ENCODE results near the gene CD8B2.
A peak's percentile ranks its signal among the peaks of the same experiment; 100 is the strongest.
"Not testable (repeated sequence)": the region's sequence is repeated elsewhere in the genome, so short reads cannot be mapped to it uniquely, and the experiment has no call there.

The CD8B2 gene

GRCh38 chr2:106498549-106498948 lies 11.4 kb downstream of the CD8B2 start:
- H3K4me1 ChIP-seq (ENCODE audit: control insufficient read depth, insufficient read depth, low read length); CTCF ChIA-PET; H3K4me3 ChIP-seq (ENCODE audit: low read depth, low read length); POLR2A ChIA-PET; H3K27ac ChIP-seq (ENCODE audit: extremely low read depth, low read depth, low read length); H3K36me3 ChIP-seq (ENCODE audit: control insufficient read depth in 2 of 2, insufficient read depth in 1 of 2, low read length in 2 of 2); H3K9me3 ChIP-seq (ENCODE audit: control insufficient read depth, insufficient read depth, low read depth, low read length): not testable (repeated sequence)

DNA sequence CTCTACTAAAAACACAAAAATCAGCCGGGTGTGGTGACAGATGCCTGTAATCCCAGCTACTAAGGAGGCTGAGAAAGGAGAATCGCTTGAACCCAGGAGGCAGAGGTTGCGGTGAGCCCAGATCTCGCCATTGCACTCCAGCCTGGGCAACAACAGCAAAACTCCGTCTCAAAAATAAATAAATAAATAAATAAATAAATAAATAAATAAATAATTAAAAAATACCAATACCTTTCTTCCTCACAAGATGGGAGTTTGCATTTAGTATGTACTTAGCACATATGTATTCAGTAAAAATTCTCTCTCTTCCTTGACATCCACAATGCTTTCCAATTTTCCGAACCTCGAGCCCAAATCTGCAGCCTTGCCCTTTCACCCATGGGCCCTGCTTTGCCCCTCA lies 13.2 kb downstream of the CD8B2 start:
- CTCF ChIA-PET; H3K36me3 ChIP-seq (ENCODE audit: control insufficient read depth in 2 of 2, insufficient read depth in 1 of 2, low read length in 2 of 2); H3K4me3 ChIP-seq (ENCODE audit: low read depth, low read length); POLR2A ChIA-PET; H3K27ac ChIP-seq (ENCODE audit: extremely low read depth, low read depth, low read length); H3K9me3 ChIP-seq (ENCODE audit: control insufficient read depth, insufficient read depth, low read depth, low read length); H3K4me1 ChIP-seq (ENCODE audit: control insufficient read depth, insufficient read depth, low read length): not testable (repeated sequence)
- TF ChIP-seq, protein P1, sequence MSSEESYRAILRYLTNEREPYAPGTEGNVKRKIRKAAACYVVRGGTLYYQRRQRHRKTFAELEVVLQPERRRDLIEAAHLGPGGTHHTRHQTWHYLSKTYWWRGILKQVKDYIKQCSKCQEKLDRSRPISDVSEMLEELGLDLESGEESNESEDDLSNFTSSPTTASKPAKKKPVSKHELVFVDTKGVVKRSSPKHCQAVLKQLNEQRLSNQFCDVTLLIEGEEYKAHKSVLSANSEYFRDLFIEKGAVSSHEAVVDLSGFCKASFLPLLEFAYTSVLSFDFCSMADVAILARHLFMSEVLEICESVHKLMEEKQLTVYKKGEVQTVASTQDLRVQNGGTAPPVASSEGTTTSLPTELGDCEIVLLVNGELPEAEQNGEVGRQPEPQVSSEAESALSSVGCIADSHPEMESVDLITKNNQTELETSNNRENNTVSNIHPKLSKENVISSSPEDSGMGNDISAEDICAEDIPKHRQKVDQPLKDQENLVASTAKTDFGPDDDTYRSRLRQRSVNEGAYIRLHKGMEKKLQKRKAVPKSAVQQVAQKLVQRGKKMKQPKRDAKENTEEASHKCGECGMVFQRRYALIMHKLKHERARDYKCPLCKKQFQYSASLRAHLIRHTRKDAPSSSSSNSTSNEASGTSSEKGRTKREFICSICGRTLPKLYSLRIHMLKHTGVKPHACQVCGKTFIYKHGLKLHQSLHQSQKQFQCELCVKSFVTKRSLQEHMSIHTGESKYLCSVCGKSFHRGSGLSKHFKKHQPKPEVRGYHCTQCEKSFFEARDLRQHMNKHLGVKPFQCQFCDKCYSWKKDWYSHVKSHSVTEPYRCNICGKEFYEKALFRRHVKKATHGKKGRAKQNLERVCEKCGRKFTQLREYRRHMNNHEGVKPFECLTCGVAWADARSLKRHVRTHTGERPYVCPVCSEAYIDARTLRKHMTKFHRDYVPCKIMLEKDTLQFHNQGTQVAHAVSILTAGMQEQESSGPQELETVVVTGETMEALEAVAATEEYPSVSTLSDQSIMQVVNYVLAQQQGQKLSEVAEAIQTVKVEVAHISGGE (tag by site-specific recombination; conservative IDR thresholded peaks at IDR 0.05; ENCODE audit: low read depth), result peak; percentile 66
- peak; percentile 58; the same call in 1 of the 2 replicates for TF ChIP-seq ZNF394 (tag by site-specific recombination; IDR thresholded peaks at IDR 0.05; ENCODE audit: borderline replicate concordance)
- peak; percentile 37; the same call in 1 of the 2 replicates for TF ChIP-seq ZBTB8A (tag by site-specific recombination; IDR thresholded peaks at IDR 0.05)
- TF ChIP-seq, protein P2, sequence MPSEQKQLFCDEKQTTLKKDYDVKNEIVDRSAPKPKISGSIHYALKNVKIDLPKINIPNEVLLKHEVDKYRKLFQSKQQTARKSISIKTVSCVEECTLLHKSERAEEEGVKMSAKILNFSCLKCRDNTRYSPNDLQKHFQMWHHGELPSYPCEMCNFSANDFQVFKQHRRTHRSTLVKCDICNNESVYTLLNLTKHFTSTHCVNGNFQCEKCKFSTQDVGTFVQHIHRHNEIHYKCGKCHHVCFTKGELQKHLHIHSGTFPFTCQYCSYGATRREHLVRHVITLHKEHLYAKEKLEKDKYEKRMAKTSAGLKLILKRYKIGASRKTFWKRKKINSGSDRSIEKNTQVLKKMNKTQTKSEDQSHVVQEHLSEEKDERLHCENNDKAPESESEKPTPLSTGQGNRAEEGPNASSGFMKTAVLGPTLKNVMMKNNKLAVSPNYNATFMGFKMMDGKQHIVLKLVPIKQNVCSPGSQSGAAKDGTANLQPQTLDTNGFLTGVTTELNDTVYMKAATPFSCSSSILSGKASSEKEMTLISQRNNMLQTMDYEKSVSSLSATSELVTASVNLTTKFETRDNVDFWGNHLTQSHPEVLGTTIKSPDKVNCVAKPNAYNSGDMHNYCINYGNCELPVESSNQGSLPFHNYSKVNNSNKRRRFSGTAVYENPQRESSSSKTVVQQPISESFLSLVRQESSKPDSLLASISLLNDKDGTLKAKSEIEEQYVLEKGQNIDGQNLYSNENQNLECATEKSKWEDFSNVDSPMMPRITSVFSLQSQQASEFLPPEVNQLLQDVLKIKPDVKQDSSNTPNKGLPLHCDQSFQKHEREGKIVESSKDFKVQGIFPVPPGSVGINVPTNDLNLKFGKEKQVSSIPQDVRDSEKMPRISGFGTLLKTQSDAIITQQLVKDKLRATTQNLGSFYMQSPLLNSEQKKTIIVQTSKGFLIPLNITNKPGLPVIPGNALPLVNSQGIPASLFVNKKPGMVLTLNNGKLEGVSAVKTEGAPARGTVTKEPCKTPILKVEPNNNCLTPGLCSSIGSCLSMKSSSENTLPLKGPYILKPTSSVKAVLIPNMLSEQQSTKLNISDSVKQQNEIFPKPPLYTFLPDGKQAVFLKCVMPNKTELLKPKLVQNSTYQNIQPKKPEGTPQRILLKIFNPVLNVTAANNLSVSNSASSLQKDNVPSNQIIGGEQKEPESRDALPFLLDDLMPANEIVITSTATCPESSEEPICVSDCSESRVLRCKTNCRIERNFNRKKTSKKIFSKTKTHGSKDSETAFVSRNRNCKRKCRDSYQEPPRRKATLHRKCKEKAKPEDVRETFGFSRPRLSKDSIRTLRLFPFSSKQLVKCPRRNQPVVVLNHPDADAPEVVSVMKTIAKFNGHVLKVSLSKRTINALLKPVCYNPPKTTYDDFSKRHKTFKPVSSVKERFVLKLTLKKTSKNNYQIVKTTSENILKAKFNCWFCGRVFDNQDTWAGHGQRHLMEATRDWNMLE (tag by site-specific recombination; conservative IDR thresholded peaks at IDR 0.05; ENCODE audit: low read depth), result peak; percentile 58; the same call in 1 of the 2 replicates
- peak; percentile 13; the same call in 1 of the 2 replicates for TF ChIP-seq ZNF654 (tag by site-specific recombination; IDR thresholded peaks at IDR 0.05; ENCODE audit: low read depth)
- TF ChIP-seq ZNF623 (tag by site-specific recombination; IDR thresholded peaks at IDR 0.05), result peak; percentile 25; the same call in 1 of the 2 replicates
- TF ChIP-seq ZNF426 (tag by site-specific recombination; IDR thresholded peaks at IDR 0.05), result peak; percentile 53
- peak; percentile 37 for TF ChIP-seq ZNF555 (tag by site-specific recombination; conservative IDR thresholded peaks at IDR 0.05)
- TF ChIP-seq ZNF140 (tag by site-specific recombination; IDR thresholded peaks at IDR 0.05), result peak; percentile 23; the same call in 1 of the 2 replicates

GRCh38 chr2:106502351-106502750 lies 15.2 kb downstream of the CD8B2 start:
- H3K27ac ChIP-seq (ENCODE audit: extremely low read depth, low read depth, low read length); H3K36me3 ChIP-seq (ENCODE audit: control insufficient read depth in 2 of 2, insufficient read depth in 1 of 2, low read length in 2 of 2); CTCF ChIA-PET; H3K4me1 ChIP-seq (ENCODE audit: control insufficient read depth, insufficient read depth, low read length); H3K9me3 ChIP-seq (ENCODE audit: control insufficient read depth, insufficient read depth, low read depth, low read length); POLR2A ChIA-PET; H3K4me3 ChIP-seq (ENCODE audit: low read depth, low read length): not testable (repeated sequence)

GRCh38 chr2:106504192-106504591 lies 17.0 kb downstream of the CD8B2 start:
- H3K4me1 ChIP-seq (ENCODE audit: control insufficient read depth, insufficient read depth, low read length); POLR2A ChIA-PET; H3K4me3 ChIP-seq (ENCODE audit: low read depth, low read length); H3K36me3 ChIP-seq (ENCODE audit: control insufficient read depth in 2 of 2, insufficient read depth in 1 of 2, low read length in 2 of 2); H3K27ac ChIP-seq (ENCODE audit: extremely low read depth, low read depth, low read length); H3K9me3 ChIP-seq (ENCODE audit: control insufficient read depth, insufficient read depth, low read depth, low read length); CTCF ChIA-PET: not testable (repeated sequence)

DNA sequence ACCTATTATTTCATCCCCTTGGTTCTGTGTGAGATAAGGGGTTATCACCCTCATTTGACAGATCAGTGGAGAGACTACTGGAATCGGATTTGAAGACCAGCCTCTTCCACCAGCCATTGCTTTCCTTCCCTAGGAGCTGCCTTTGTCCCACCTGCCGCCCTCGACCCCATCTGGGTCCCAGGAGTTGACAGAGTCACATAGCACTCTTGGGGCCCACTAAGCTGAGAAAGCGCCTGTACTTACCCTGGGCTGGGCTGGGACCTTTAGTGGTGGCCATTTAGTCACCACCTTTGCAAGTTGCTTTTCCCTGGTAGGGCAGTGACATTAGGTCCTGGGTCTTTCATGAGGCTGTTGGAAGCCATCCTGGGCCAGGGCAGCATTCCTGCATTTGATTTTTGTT lies 17.6 kb downstream of the CD8B2 start:
- POLR2A ChIA-PET; H3K27ac ChIP-seq (ENCODE audit: extremely low read depth, low read depth, low read length); CTCF ChIA-PET; H3K4me3 ChIP-seq (ENCODE audit: low read depth, low read length); H3K9me3 ChIP-seq (ENCODE audit: control insufficient read depth, insufficient read depth, low read depth, low read length); H3K4me1 ChIP-seq (ENCODE audit: control insufficient read depth, insufficient read depth, low read length); H3K36me3 ChIP-seq (ENCODE audit: control insufficient read depth in 2 of 2, insufficient read depth in 1 of 2, low read length in 2 of 2): not testable (repeated sequence)

GRCh38 chr2:106506002-106506687 lies 19.0 kb downstream of the CD8B2 start:
- H3K4me3 ChIP-seq (ENCODE audit: low read depth, low read length); POLR2A ChIA-PET; H3K36me3 ChIP-seq (ENCODE audit: control insufficient read depth in 2 of 2, insufficient read depth in 1 of 2, low read length in 2 of 2); H3K27ac ChIP-seq (ENCODE audit: extremely low read depth, low read depth, low read length); H3K9me3 ChIP-seq (ENCODE audit: control insufficient read depth, insufficient read depth, low read depth, low read length); CTCF ChIA-PET; H3K4me1 ChIP-seq (ENCODE audit: control insufficient read depth, insufficient read depth, low read length): not testable (repeated sequence)
